Endodermal cell (in vitro differentiated cells): ENCODE results near the gene DBH. TPM values are rescaled to one million over a fixed set of nuclear protein-coding genes. Genes with fewer than 3 reads are reported as not detected.

Experiments used
- DNase-seq: peaks from one replicate; pipeline ENCODE4 v3.0.0-alpha.2; 2017
- H3K27ac ChIP-seq: 2 replicates; pipeline ENCODE4 v1.5.1; 2013; ENCODE audit warnings: mild to moderate bottlenecking, low read depth, low read length, moderate library complexity
- H3K27me3 ChIP-seq: 2 replicates; pipeline ENCODE4 v1.6.1; 2013; ENCODE audit warnings: mild to moderate bottlenecking, low read length, moderate library complexity; ENCODE audit not compliant: insufficient read depth, control insufficient read depth, poor library complexity, severe bottlenecking
- H3K36me3 ChIP-seq: 2 replicates; pipeline ENCODE4 v1.7.0; 2013; ENCODE audit warnings: mild to moderate bottlenecking, low read length, moderate library complexity; ENCODE audit not compliant: control insufficient read depth, insufficient read depth
- H3K4me1 ChIP-seq: one replicate; pipeline ENCODE4 v1.7.0; 2013; ENCODE audit warnings: low read length; ENCODE audit not compliant: control insufficient read depth, insufficient read depth
- H3K4me3 ChIP-seq: 2 replicates; pipeline ENCODE4 v1.5.1; 2013; ENCODE audit warnings: mild to moderate bottlenecking, low read length, moderate library complexity
- H3K9ac ChIP-seq: 2 replicates; pipeline ENCODE4 v1.6.1; 2013; ENCODE audit warnings: mild to moderate bottlenecking, low read length, moderate library complexity; ENCODE audit not compliant: poor library complexity, severe bottlenecking; ENCODE audit errors: extremely low read depth
- H3K9me3 ChIP-seq: 2 replicates; pipeline ENCODE4 v1.6.1; 2013; ENCODE audit warnings: mild to moderate bottlenecking, low read length, moderate library complexity; ENCODE audit not compliant: control insufficient read depth
- H3K27ac Mint-ChIP-seq: 2 replicates; pipeline ENCODE4 v1.8.0; 2020; ENCODE audit warnings: mixed read lengths
- H3K27me3 Mint-ChIP-seq: 2 replicates; pipeline ENCODE4 v1.8.0; 2021; ENCODE audit warnings: mild to moderate bottlenecking, mixed read lengths; ENCODE audit not compliant: insufficient read depth
- H3K36me3 Mint-ChIP-seq: 2 replicates; pipeline ENCODE4 v1.8.0; 2020; ENCODE audit warnings: low read depth, mixed read lengths
- H3K4me1 Mint-ChIP-seq: 2 replicates; pipeline ENCODE4 v1.8.0; 2020; ENCODE audit warnings: mixed read lengths
- H3K4me3 Mint-ChIP-seq: 2 replicates; pipeline ENCODE4 v1.8.0; 2020; ENCODE audit warnings: mild to moderate bottlenecking, moderate library complexity, mixed read lengths
- H3K9me3 Mint-ChIP-seq: 2 replicates; pipeline ENCODE4 v1.8.0; 2020; ENCODE audit warnings: mild to moderate bottlenecking, mixed read lengths
- WGBS, 2 experiments: methylation state at CpG; one replicate each; pipeline versions ENCODE4 v1.1.5 to v1.1.7; 2013; ENCODE audit warnings: missing lambda C conversion rate in 2 of 2, mixed read lengths in 1 of 2; ENCODE audit not compliant: insufficient coverage in 1 of 2, insufficient read length in 1 of 2; 5-methylcytosine and 5-hydroxymethylcytosine counted together
- total RNA-seq, 2 donors: library from RNA; stranded (reverse); fragmentation: NEBNext Ultra II Directional in 1 of 2; extraction: Animal tissue kit (Norgen Biotek cat#: 25700) in 1 of 2; gene quantifications; 2 replicates in 1 of 2; 3 replicates in 1 of 2; pipeline ENCODE4 v1.2.1, GENCODE V29; 2021
- TF ChIP-seq, protein P1 (sequence below): fragments of 200-600 bp; sonication (generic); conservative IDR thresholded peaks from 2 replicates; pipeline ENCODE4 v1.5.0; 2021; ENCODE audit warnings: antibody characterized with exemption, mild to moderate bottlenecking

DBH gene
- total RNA-seq, 2 donors from 2014 or later: not detected

DNA sequence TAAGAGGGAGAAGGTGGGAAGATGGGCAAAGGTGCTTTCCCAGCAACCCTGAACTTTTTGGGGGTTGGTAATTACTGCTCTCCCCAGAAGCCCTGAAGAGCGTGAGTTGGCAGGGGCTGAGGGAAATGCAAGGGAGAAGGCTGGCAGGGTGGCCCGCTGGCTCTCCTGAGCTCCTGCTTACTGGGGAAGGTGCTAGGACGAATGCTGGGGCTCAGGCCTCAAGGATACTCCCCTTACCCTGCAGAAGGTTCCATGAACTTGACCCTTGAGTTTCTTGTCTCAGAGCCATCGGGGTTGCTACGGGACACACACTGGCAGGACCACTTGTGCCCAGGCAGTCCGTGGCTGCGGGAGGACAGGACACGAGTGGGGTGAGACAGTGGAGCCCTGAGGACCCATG is 28.2 kb upstream of the DBH start:
- no peaks in the 10 kb centered on the region for H3K36me3 ChIP-seq
- no peak overlapping the region for H3K4me3 Mint-ChIP-seq
- H3K9ac ChIP-seq: no peak overlapping the region
- H3K27ac ChIP-seq: no peak overlapping the region
- no peaks in the 10 kb centered on the region for H3K36me3 Mint-ChIP-seq
- peaks cover 48% of the 10 kb centered on the region for H3K27me3 Mint-ChIP-seq
- no peak overlapping the region for H3K27ac Mint-ChIP-seq
- H3K9me3 Mint-ChIP-seq: no peaks in the 10 kb centered on the region
- no peak for DNase-seq
- H3K9me3 ChIP-seq: no peaks in the 10 kb centered on the region
- H3K4me1 ChIP-seq: no peaks in the 10 kb centered on the region
- H3K4me3 ChIP-seq: no peak overlapping the region
- H3K4me1 Mint-ChIP-seq: no peaks in the 10 kb centered on the region
- TF ChIP-seq, protein P1, sequence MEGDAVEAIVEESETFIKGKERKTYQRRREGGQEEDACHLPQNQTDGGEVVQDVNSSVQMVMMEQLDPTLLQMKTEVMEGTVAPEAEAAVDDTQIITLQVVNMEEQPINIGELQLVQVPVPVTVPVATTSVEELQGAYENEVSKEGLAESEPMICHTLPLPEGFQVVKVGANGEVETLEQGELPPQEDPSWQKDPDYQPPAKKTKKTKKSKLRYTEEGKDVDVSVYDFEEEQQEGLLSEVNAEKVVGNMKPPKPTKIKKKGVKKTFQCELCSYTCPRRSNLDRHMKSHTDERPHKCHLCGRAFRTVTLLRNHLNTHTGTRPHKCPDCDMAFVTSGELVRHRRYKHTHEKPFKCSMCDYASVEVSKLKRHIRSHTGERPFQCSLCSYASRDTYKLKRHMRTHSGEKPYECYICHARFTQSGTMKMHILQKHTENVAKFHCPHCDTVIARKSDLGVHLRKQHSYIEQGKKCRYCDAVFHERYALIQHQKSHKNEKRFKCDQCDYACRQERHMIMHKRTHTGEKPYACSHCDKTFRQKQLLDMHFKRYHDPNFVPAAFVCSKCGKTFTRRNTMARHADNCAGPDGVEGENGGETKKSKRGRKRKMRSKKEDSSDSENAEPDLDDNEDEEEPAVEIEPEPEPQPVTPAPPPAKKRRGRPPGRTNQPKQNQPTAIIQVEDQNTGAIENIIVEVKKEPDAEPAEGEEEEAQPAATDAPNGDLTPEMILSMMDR: no peak
- 81 to 92% methylated on average over 8 of the region's 8 CpGs for WGBS, 2 experiments
- H3K27me3 ChIP-seq: peaks cover 62% of the 10 kb centered on the region

DNA sequence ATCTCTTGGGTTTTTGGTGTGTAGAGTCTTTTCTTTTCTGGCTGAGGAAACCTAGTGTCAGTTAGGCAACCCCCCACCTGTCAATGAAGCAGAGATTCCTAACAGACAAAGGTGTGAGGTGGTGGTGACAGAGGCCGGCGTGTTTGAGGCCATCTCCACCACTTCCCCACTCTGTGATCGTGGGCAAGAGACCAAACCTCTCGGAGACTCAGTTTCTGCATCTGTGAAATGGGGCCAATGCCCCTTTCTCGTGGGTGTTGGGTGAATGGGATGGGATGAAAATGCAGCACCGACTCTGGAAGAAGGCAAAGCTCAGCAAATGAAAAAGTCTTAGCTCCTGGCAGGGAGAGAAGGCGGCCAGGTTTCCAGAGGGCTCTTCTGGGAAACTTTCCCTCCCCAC is 27.8 kb upstream of the DBH start:
- no peaks in the 10 kb centered on the region for H3K36me3 Mint-ChIP-seq
- no peak for DNase-seq
- Histone ChIP-seq H3K9ac (no peak overlapping the region), H3K4me1 (no peaks in the 10 kb centered on the region), H3K27ac (no peak overlapping the region), H3K4me3 (no peak overlapping the region), H3K9me3 (no peaks in the 10 kb centered on the region), H3K27me3 (peaks cover 66% of the 10 kb centered on the region), H3K36me3 (no peaks in the 10 kb centered on the region)
- TF ChIP-seq, protein P1: no peak
- no peaks in the 10 kb centered on the region for H3K9me3 Mint-ChIP-seq
- H3K27ac Mint-ChIP-seq: no peak overlapping the region
- H3K4me3 Mint-ChIP-seq: no peak overlapping the region
- H3K4me1 Mint-ChIP-seq: no peaks in the 10 kb centered on the region
- 80% methylated on average over 4 to 7 of the region's 7 CpGs for WGBS, 2 experiments
- H3K27me3 Mint-ChIP-seq: peaks cover 49% of the 10 kb centered on the region

DNA sequence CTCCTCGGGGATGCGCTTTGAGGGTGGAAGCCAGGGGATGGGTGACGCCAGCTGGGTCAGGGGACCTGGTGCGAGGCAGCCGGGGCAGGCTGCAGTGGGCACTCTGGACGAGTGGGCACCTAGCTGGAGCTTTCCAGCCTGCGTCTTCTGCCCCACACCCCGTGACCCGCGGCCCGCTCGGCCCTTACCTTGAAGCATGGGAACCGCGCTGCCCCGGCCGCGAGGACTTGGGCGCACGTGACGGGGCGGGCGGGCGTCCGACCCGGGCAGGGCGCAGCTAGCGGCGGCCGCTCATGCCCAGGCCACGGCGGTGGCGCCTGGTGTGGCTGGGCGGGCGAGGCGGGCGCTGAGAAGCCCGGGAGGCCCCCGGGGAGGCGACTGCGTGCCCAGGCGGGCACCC is 27.3 kb upstream of the DBH start:
- no peaks in the 10 kb centered on the region for H3K4me1 Mint-ChIP-seq
- Histone ChIP-seq H3K4me1 (no peaks in the 10 kb centered on the region), H3K9ac (no peak overlapping the region), H3K4me3 (no peak overlapping the region), H3K36me3 (no peaks in the 10 kb centered on the region), H3K27ac (no peak overlapping the region), H3K9me3 (no peaks in the 10 kb centered on the region), H3K27me3 (peaks cover 70% of the 10 kb centered on the region)
- peaks cover 49% of the 10 kb centered on the region for H3K27me3 Mint-ChIP-seq
- TF ChIP-seq, protein P1: no peak
- H3K27ac Mint-ChIP-seq: no peak overlapping the region
- no peak for DNase-seq
- no peak overlapping the region for H3K4me3 Mint-ChIP-seq
- H3K9me3 Mint-ChIP-seq: no peaks in the 10 kb centered on the region
- 7 to 14% methylated on average over 3 to 41 of the region's 41 CpGs for WGBS, 2 experiments
- H3K36me3 Mint-ChIP-seq: no peaks in the 10 kb centered on the region
